Right ventricle myocardium inferior (tissue), 1 donor: ENCODE measurements around the gene GNAS. TPM values are rescaled to one million over a fixed set of nuclear protein-coding genes. Genes with fewer than 3 reads are reported as not detected.

Source experiments
- ATAC-seq: fragments of 200-7000 bp; cut with Tn5 transposase; one replicate; pipeline ENCODE4 v1.9.1; 2020; ENCODE audit warnings: mild to moderate bottlenecking, moderate library complexity
- DNase-seq: peaks from one replicate; pipeline ENCODE4 v3.0.0; 2021; ENCODE audit errors: missing footprints
- intact Hi-C: fragments of 100-400 bp; cut with DNase I; formaldehyde crosslinking; loops from one replicate; pipeline ENCODE4 v1.11.0; 2022
- total RNA-seq: library from RNA; stranded (reverse); fragmentation: NEBNext Ultra II Directional; extraction: Animal tissue kit (Norgen Biotek cat#: 25700); gene quantifications from one replicate; pipeline ENCODE4 v1.2.1, GENCODE V29; 2021
- donor health status: DM: no; HTN: yes; CAD: no; lungs with severe emphysema.

The GNAS gene
- total RNA-seq, 1 donor from 2014 or later: 1,475 TPM

DNA sequence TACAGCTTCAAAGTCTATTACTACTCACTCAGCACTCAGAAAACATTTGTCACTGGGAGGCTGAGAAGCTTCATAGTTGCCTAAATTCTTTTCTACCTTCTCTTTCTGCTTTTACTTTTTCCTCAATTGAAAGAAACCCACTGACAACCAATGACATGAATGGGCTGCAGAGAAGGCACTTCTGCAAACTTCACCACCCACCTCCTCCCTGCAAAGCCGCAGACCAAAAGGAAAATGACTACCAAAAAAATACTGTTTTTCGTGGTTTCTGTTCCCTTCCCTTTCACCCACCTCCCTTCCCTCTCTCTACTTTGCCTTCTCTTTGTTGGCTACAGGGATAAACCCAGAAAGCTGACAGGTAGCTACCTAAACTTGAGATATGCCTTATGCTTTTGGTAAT is 5.1 kb upstream of the GNAS start:
- DNase-seq: no peak
- no peak for ATAC-seq
- intact Hi-C loops: no loop called here

DNA sequence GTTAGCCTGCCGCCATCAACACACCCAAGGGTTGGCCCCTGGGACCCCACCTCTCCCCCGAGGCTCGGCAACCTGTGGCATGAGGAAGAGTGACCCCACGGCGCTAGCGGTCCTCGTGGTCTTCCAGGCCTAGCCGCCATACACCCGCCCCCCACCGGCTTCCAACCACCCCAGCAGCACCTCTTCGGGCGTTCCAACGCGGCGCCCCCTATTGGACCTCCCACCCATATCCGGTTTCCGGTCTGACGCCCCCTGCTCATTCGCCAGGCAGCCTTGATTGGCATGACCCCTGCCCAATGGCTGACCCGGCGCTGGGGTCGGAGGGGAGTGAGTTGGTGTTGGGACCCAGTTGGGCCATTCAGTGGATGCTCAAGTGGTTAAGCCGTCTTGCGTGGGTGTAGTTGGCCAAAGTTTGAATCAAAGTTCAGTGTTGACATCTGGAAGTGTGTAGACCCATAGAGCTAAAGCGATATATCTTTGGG is 1.8 kb upstream of the GNAS start, which contains the start of gene GNAS-AS1:
Gene GNAS-AS1 (minus strand): TSS at position 210 of the 482 bp plus-strand sequence.
- DNase-seq: peak; percentile 87
- ATAC-seq: peak; percentile 87
- intact Hi-C loops: loop anchor here (5.0 kb wide), 2 partner anchors 158 to 198 kb away; partner anchors contain the start of genes NPEPL1 and STX16

DNA sequence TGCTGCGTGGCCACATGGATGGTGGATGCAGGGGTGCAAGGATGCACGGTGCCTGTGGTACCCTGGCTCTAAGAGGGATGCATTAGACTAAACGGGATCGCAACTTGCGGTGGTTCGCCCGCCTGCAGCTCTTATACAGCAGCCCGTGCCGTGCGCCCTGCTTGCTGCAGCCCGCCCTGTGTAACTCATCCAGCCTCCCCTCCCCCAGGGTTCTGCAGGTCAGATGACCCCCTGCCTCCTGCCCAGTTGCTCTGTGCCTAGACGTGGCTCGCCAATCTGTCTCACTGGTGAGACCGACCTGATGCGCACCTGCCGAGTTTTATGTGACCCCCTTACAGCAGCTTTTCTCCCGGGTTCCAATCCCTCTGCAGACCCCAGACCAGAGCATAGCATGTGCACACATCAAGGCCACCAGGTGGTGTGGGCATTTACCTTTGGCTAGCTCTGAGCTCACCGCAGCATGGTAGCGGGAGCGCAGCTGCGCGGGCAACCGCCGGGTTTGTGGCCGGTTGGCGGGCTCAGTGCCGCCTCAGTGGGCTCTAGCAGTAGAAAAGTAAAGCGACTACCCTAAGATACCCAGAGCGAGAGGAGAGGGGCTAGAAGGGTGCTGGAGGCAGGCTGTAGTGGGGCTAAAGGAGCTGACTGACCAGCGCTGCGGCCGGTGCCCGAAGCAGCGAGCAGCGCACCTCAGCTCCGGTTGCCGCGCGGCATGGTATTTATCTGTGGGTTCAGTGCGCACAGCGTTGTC is 1.1 kb upstream of the GNAS start:
- ATAC-seq (no peak), DNase-seq (no peak)
- intact Hi-C loops: loop anchor here (5.0 kb wide), 2 partner anchors 159 to 199 kb away; partner anchors contain the start of genes NPEPL1 and STX16

DNA sequence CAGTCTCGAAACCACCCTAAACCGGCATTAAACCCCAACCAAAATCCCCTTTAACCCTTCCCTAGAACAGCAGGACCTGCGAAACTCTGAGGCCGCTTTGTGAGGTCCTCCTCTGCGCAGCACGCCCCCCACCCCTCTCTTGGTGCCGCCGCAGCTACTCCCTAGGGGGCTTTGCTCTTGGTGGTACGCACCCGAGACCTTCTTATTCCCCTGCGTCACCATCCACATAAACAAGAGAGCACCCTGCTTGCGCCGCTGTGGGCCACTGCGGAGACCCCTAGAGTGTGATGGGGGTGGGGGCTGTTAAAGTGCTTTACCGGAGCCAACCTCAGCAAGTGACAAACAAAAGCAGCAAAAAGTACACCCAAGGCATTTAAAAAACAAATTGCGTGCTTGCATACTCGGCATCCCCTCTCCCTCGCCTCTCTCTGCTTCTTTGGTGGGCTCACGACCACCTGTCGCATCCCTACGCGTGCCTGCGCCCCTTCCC is 502 bp upstream of the GNAS start:
- intact Hi-C loops: loop anchor here (5.0 kb wide), 2 partner anchors 160 to 200 kb away; partner anchors contain the start of genes NPEPL1 and STX16
- DNase-seq: no peak
- no peak for ATAC-seq

DNA sequence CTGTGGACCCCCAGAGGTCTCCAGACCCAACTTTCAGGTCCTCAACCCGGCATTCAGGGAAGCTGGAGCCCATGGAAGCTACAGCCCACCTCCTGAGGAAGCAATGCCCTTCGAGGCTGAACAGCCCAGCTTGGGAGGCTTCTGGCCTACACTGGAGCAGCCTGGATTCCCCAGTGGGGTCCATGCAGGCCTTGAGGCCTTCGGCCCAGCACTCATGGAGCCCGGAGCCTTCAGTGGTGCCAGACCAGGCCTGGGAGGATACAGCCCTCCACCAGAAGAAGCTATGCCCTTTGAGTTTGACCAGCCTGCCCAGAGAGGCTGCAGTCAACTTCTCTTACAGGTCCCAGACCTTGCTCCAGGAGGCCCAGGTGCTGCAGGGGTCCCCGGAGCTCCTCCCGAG is 950 bp downstream of the GNAS start:
- DNase-seq: no peak
- intact Hi-C loops: loop anchor here (5.0 kb wide), 2 partner anchors 161 to 201 kb away; partner anchors contain the start of genes NPEPL1 and STX16
- ATAC-seq: no peak

DNA sequence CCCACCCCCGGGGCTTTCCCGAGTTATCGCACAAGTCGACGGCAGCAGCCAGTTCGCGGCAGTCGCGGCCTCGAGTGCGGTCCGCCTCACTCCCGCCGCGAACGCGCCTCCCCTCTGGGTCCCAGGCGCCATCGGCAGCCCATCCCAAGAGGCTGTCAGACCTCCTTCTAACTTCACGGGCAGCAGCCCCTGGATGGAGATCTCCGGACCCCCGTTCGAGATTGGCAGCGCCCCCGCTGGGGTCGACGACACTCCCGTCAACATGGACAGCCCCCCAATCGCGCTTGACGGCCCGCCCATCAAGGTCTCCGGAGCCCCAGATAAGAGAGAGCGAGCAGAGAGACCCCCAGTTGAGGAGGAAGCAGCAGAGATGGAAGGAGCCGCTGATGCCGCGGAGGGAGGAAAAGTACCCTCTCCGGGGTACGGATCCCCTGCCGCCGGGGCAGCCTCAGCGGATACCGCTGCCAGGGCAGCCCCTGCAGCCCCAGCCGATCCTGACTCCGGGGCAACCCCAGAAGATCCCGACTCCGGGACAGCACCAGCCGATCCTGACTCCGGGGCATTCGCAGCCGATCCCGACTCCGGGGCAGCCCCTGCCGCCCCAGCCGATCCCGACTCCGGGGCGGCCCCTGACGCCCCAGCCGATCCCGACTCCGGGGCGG is 1.6 kb downstream of the GNAS start:
- ATAC-seq: no peak
- intact Hi-C loops: loop anchor here (5.0 kb wide), 2 partner anchors 162 to 202 kb away; partner anchors contain the start of genes NPEPL1 and STX16

DNA sequence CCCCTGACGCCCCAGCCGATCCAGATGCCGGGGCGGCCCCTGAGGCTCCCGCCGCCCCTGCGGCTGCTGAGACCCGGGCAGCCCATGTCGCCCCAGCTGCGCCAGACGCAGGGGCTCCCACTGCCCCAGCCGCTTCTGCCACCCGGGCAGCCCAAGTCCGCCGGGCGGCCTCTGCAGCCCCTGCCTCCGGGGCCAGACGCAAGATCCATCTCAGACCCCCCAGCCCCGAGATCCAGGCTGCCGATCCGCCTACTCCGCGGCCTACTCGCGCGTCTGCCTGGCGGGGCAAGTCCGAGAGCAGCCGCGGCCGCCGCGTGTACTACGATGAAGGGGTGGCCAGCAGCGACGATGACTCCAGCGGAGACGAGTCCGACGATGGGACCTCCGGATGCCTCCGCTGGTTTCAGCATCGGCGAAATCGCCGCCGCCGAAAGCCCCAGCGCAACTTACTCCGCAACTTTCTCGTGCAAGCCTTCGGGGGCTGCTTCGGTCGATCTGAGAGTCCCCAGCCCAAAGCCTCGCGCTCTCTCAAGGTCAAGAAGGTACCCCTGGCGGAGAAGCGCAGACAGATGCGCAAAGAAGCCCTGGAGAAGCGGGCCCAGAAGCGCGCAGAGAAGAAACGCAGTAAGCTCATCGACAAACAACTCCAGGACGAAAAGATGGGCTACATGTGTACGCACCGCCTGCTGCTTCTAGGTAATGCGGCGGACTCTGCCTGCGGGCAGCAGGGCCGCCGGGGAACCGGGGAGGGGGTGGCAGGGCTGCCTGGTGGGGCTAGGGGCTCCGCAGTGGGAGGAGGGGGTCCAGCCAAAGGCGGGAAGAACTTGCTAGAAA is 2.3 kb downstream of the GNAS start:
- no peak for ATAC-seq
- peak; percentile 63 for DNase-seq
- intact Hi-C loops: loop anchor here (5.0 kb wide), 2 partner anchors 163 to 203 kb away; partner anchors contain the start of genes NPEPL1 and STX16

More for the DNA sequence above, 1.6 kb downstream of the GNAS start:
- DNase-seq: no peak

DNA sequence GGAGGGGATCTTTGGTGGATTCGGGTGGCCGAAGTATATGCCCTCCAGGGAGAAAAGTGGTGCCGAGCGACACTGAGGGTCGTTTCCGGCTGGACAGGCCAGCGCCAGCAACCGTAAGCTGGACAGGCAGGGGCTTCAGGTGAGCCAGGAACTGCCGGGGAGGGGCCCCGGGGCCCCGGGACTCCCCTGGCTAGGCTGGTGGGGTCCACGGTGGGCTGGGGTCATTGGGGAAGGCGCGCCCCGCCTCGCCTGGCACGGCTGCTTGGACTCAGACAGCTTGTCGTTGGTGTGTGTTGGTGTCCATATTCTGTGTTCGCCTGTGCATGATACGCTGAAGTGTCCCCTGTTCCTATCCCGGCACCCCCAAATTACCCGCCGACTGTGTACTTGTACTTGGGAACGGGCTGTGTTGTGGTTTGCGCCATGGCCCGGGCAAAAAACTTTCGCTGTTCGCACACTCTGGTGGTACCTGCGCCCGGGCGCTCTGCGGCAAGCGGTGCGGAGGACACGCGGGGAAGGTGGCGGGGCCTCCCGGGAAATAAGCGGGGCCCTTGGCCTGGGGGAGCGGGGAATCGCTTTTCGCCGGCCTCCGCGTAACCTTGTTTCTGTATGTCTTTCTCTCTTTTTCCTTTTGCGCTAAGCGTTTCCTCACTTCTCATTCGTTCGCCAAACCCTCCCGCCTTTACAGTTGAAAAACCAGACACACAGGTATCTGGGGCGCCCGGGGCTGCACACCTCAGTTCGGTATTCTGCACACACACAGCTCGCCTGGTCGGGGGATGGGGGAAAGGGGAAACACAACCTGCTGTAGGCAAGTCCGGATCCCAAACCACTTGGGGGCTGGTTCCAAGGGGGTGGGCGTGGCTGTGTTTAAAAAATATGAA is 3.2 kb downstream of the GNAS start:
- ATAC-seq (no peak), DNase-seq (no peak)
- intact Hi-C loops: no loop called here

DNA sequence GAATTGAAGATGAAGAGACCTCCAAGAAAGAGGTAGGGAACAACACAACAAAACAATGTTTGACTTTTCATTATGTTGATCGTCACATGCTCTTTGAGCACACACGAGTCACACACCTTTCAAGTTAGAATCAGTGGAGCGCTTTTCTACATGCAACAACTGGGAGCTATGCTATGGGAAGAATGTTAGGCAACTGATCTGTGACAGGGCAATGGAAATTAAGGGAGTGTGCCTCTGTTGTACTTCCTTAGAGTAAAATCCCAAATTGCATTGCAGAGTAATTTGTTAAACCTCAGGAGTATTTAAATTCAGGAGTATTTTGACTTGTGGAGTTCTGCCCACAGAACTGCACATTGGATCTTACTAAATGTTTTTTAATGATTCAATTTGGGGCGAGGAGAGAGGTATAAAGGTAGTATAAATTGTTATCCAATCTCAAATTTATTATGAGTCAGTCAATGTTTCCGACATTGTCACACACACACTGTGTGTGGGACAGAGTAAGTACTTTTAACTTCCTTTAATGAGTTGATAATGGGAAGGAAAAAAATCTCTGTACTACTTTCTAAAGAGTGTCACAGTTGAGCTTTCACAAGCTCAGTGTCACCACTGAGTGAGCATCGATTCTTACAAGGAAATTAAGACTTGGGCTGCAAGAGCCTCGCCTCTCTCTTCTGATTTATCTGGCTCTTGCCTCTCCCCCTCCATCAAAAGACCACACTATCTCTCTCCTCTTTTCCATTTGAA is 10.7 kb downstream of the GNAS start:
- no peak for ATAC-seq
- DNase-seq: no peak
- intact Hi-C loops: no loop called here

DNA sequence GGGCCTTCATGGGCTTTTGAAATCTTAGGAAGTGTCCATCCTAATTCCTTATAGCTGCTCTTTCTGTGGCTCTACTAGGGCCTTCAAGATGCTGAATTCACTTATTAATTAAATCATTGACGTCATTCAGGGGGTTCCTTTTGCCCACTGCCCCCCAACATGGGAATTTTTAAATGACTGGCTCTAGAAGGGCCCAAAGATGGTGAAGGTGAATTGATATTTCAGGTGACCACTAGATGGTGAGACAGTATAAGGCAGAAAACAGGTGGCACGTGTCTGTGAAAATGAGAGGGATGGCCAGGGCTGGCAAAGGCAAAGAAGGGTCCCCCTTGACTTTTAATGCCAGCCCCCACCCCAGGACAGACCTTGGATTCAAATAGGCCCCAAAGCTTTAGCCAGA is 11.8 kb downstream of the GNAS start:
- intact Hi-C loops: no loop called here
- DNase-seq (no peak), ATAC-seq (no peak)

DNA sequence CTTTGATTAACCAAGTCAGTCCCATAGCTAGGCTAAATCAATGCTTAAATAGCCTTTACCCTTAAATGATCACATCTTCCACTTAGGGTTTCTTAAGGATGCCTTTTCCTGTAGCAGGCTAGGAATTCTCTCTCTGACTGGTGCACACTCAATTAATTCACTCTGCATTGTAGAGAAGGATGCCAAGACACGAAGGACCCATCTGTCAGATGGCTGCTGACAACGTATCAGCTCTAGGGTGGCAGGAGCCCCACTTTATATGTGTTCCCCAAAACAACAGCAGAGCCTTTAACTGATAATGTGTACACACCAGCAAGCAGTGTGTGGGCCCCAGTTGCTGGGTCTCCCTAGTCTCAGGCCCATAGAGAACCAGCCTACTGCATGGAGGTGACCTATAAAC is 13.3 kb downstream of the GNAS start:
- ATAC-seq (no peak), DNase-seq (no peak)
- intact Hi-C loops: loop anchor here (2.0 kb wide), 1 partner anchor 537 kb away; no protein-coding TSS in a partner anchor

DNA sequence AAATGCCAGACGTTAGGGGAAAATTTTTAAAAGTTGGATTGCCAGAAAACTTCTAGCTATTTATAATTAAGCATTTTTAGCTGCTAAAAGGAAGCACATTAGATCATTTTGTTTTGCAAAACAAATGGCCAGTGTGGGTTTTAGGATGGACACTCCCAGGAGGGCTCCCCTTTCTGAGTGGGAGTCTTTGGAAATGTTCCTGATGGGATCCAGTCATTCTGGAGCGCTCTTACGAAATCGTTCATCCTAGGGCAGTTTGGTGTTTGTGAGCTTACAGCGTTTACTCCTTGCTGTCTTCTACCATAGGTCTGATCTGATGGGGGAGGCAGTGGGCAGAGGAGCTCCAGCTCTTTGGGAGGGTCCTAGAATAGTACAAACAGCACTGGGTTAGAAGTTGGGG is 14.7 kb downstream of the GNAS start:
- DNase-seq (no peak), ATAC-seq (peak; percentile 74)
- intact Hi-C loops: loop anchor here (2.0 kb wide), 1 partner anchor 536 kb away; no protein-coding TSS in a partner anchor

DNA sequence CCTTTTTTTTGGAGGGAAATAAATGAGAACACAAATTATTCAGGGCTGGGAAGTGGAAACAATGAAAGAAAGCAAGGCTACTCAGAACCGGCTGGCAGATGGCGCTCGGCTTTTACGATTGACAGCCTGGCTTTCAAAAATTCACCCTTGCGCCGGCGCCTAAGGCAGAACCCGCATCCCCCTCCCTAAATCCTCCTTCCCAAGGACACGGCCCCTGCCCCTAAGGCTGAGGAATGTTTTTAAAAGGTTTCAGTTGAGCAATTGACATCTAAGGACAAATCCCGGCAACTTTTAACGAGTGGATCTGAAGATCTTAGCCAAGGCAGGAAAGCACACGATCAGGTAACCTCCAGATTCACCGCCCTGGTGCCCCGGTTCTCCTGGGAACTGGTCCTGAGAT is 16.3 kb downstream of the GNAS start:
- no peak for ATAC-seq
- intact Hi-C loops: no loop called here
- no peak for DNase-seq

DNA sequence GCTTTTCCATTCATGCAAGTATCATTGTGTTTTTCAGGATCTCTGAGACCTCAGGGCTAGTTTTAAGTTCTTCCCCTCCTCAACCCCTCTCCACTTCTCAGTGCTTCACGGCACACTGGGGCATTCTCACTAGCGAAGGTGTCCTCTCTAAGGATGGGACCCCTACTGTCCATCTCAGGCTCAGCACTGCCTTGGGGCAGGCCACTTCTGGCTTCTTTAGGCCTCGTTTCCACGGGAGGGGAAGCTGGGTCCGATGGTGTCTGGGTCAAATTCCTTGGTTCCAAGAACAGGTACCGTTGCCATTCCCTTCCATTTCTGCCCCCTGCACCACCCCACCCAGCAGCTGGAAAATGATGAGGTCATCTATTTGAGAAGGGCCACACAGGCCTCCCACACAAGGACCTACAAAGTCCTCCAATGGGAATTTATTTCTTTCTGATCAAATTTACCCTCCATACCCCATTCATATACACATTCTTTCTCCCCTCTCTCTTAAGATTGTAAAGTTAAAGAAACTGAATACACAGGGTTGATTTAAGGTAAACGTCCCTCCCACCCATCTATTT is 17.2 kb downstream of the GNAS start:
- no peak for ATAC-seq
- intact Hi-C loops: loop anchor here (1.0 to 10.0 kb wide), 5 partner anchors 205 to 627 kb away; no protein-coding TSS in a partner anchor
- no peak for DNase-seq

DNA sequence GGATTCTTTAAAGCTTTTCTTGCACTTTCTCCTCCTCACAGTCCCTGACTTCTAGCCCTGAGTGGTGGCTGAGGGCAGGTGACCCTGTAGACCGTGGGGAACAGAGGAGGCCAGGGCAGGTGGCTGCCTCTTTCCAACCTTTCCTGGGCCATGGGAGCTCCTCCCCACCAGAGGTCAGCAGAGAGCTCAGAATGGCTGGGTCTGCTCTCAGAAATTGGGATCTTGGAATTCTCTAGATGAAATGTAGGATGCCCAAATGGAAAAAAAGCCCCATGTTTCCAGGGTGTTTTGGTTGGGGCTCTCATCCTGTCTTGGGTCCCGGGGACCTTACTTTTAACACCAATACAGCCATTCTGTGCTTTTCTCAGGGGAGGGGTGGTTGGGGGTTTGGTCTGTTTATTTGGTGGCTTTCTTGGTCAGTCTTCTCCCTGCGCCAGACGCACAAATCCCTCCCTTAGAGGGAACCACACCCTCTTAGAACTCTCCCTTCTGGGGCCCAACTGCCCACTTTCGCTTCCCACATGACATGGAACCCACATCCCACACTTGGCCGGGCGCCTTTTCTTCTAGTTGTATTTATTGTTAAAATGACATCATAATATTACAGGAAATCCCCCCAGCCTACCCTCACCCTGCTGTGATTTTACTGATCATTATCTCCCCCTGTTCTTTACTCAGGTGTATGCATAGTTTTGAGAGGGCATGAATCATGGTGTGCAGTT is 17.9 kb downstream of the GNAS start:
- DNase-seq (peak; percentile 68), ATAC-seq (peak; percentile 58)
- intact Hi-C loops: loop anchor here (1.0 to 10.0 kb wide), 5 partner anchors 204 to 626 kb away; no protein-coding TSS in a partner anchor
